Natural killer cell treated with Interleukin-12 subunit alpha and Interleukin-12 subunit beta and Interleukin-15 and Interleukin-18, amount 100 ng/mL, for 72 hours (primary cell): Measurements from ENCODE around the gene LZTFL1. TPM values are rescaled to one million over a fixed set of nuclear protein-coding genes. Genes with fewer than 3 reads are reported as not detected.

Source experiments
- ATAC-seq, 2 donors: fragments of 150-1000 bp; cut with Tn5 transposase in 1 of 2; sonication (Bioruptor Pico), chemical (Tn5 transposase) in 1 of 2; 2 replicates each; pipeline ENCODE4 v1.10.0; 2021
- DNase-seq: peaks from one replicate; pipeline ENCODE4 v3.0.0; 2022; ENCODE audit warnings: low spot score
- H3K27ac Mint-ChIP-seq, 2 donors: 1 replicate in 1 of 2; 2 replicates in 1 of 2; pipeline ENCODE4 v1.8.0; 2022; ENCODE audit warnings: mixed read lengths in 2 of 2, mild to moderate bottlenecking in 1 of 2, moderate library complexity in 1 of 2
- H3K27me3 Mint-ChIP-seq, 2 donors: 1 replicate in 1 of 2; 2 replicates in 1 of 2; pipeline ENCODE4 v1.8.0; 2022; ENCODE audit warnings: mixed read lengths in 2 of 2
- H3K36me3 Mint-ChIP-seq: one replicate; pipeline ENCODE4 v1.8.0; 2022; ENCODE audit warnings: mixed read lengths
- H3K4me1 Mint-ChIP-seq, 2 donors: 1 replicate in 1 of 2; 2 replicates in 1 of 2; pipeline ENCODE4 v1.8.0; 2022; ENCODE audit warnings: low read depth in 2 of 2, mixed read lengths in 2 of 2, mild to moderate bottlenecking in 1 of 2
- H3K4me3 Mint-ChIP-seq: one replicate; pipeline ENCODE4 v1.8.0; 2022; ENCODE audit warnings: mixed read lengths
- H3K9me3 Mint-ChIP-seq: 2 replicates; pipeline ENCODE4 v1.8.0; 2022; ENCODE audit warnings: mixed read lengths
- total RNA-seq, 2 donors: library from RNA; stranded (reverse); gene quantifications; one replicate each; pipeline ENCODE4 v1.2.3, GENCODE V29; 2022

Gene LZTFL1
- total RNA-seq, 2 donors from 2014 or later: 6.7 to 7.1 TPM

- Mint-ChIP-seq H3K4me3 (no peak overlapping the region), H3K4me1 (peaks cover 20 to 45% of the 10 kb centered on the region in 2 donors), H3K36me3 (peaks cover 7% of the 10 kb centered on the region), H3K9me3 (no peaks in the 10 kb centered on the region), H3K27ac (no peak overlapping the region), H3K27me3 (peaks cover 35 to 43% of the 10 kb centered on the region in 2 donors)
- ATAC-seq: no peak
- DNase-seq: no peak
Measured at GRCh38 chr3:45873638-45874037, 31.7 kb upstream of the LZTFL1 start.

- Mint-ChIP-seq H3K27ac (no peak overlapping the region), H3K4me3 (no peak overlapping the region), H3K27me3 (peaks cover 35 to 42% of the 10 kb centered on the region in 2 donors), H3K4me1 (peaks cover 20 to 45% of the 10 kb centered on the region in 2 donors), H3K9me3 (no peaks in the 10 kb centered on the region), H3K36me3 (peaks cover 7% of the 10 kb centered on the region)
- no peak for DNase-seq
- no peak for ATAC-seq
Measured at GRCh38 chr3:45873036-45873435, 31.1 kb upstream of the LZTFL1 start.

- no peak for ATAC-seq
- Mint-ChIP-seq H3K27me3 (peaks cover 35 to 43% of the 10 kb centered on the region in 2 donors), H3K4me3 (no peak overlapping the region), H3K4me1 (peaks cover 20 to 45% of the 10 kb centered on the region in 2 donors), H3K27ac (no peak overlapping the region), H3K36me3 (peaks cover 7% of the 10 kb centered on the region), H3K9me3 (no peaks in the 10 kb centered on the region)
- no peak for DNase-seq
Measured at GRCh38 chr3:45872569-45872968, 30.6 kb upstream of the LZTFL1 start.

GRCh38 chr3:45871780-45872179 lies 29.9 kb upstream of the LZTFL1 start:
- peaks cover 35 to 48% of the 10 kb centered on the region in 2 donors for H3K27me3 Mint-ChIP-seq
- H3K27ac Mint-ChIP-seq: no peak overlapping the region
- ATAC-seq: no peak
- peaks cover 7% of the 10 kb centered on the region for H3K36me3 Mint-ChIP-seq
- H3K9me3 Mint-ChIP-seq: no peaks in the 10 kb centered on the region
- peaks cover 20 to 45% of the 10 kb centered on the region in 2 donors for H3K4me1 Mint-ChIP-seq
- H3K4me3 Mint-ChIP-seq: no peak overlapping the region
- DNase-seq: no peak

GRCh38 chr3:45870099-45870498 lies 28.2 kb upstream of the LZTFL1 start:
- Mint-ChIP-seq H3K9me3 (no peaks in the 10 kb centered on the region), H3K4me3 (no peak overlapping the region), H3K27me3 (peaks cover 29 to 39% of the 10 kb centered on the region in 2 donors), H3K27ac (no peak overlapping the region), H3K4me1 (peaks cover 25 to 52% of the 10 kb centered on the region in 2 donors), H3K36me3 (peaks cover 7% of the 10 kb centered on the region)
- no peak for DNase-seq
- peak; percentile 63 to 69 for ATAC-seq

- Mint-ChIP-seq H3K4me1 (peaks cover 27 to 52% of the 10 kb centered on the region in 2 donors), H3K27ac (no peak overlapping the region), H3K27me3 (peaks cover 25 to 38% of the 10 kb centered on the region in 2 donors), H3K36me3 (peaks cover 7% of the 10 kb centered on the region), H3K4me3 (no peak overlapping the region), H3K9me3 (no peaks in the 10 kb centered on the region)
- DNase-seq: no peak
- ATAC-seq: no peak
Measured at GRCh38 chr3:45869638-45870037, 27.7 kb upstream of the LZTFL1 start.

GRCh38 chr3:45868650-45869049 lies 26.7 kb upstream of the LZTFL1 start:
- H3K27me3 Mint-ChIP-seq: peaks cover 20 to 30% of the 10 kb centered on the region in 2 donors

GRCh38 chr3:45868213-45868612 lies 26.3 kb upstream of the LZTFL1 start:
- Mint-ChIP-seq H3K4me1 (peaks cover 27 to 49% of the 10 kb centered on the region in 2 donors), H3K36me3 (peaks cover 6% of the 10 kb centered on the region), H3K4me3 (no peak overlapping the region), H3K9me3 (peaks cover 4% of the 10 kb centered on the region), H3K27me3 (peaks cover 16 to 28% of the 10 kb centered on the region in 2 donors), H3K27ac (no peak overlapping the region)
- ATAC-seq (no peak), DNase-seq (no peak)

More at GRCh38 chr3:45868650-45869049, 26.7 kb upstream of the LZTFL1 start:
- peaks cover 5% of the 10 kb centered on the region for H3K36me3 Mint-ChIP-seq
- ATAC-seq (no peak), DNase-seq (no peak)
- H3K27ac Mint-ChIP-seq: no peak overlapping the region
- H3K4me3 Mint-ChIP-seq: no peak overlapping the region
- peaks cover 24 to 47% of the 10 kb centered on the region in 2 donors for H3K4me1 Mint-ChIP-seq
- H3K9me3 Mint-ChIP-seq: peaks cover under 1% of the 10 kb centered on the region

GRCh38 chr3:45865563-45865962 lies 23.6 kb upstream of the LZTFL1 start:
- Mint-ChIP-seq H3K9me3 (peaks cover 4% of the 10 kb centered on the region), H3K4me3 (peak overlapping the region; percentile 74), H3K36me3 (peaks cover 12% of the 10 kb centered on the region), H3K27me3 (peaks cover 0 to 18% of the 10 kb centered on the region in 2 donors), H3K27ac (no peak overlapping the region), H3K4me1 (peaks cover 33 to 49% of the 10 kb centered on the region in 2 donors)
- no peak for ATAC-seq
- DNase-seq: no peak

- Mint-ChIP-seq H3K4me3 (peak overlapping the region; percentile 74), H3K9me3 (peaks cover 4% of the 10 kb centered on the region), H3K4me1 (peaks cover 31 to 48% of the 10 kb centered on the region in 2 donors), H3K36me3 (peaks cover 12% of the 10 kb centered on the region), H3K27ac (peak overlapping the region; percentile 61 to 73), H3K27me3 (peaks cover 0 to 13% of the 10 kb centered on the region in 2 donors)
- DNase-seq (no peak), ATAC-seq (peak; percentile 89 to 91)
Measured at GRCh38 chr3:45864760-45865519, 23.0 kb upstream of the LZTFL1 start.

- Mint-ChIP-seq H3K4me3 (peak overlapping the region; percentile 48), H3K27ac (peak overlapping the region; percentile 18 to 33)
- peak; percentile 47 to 61 for ATAC-seq
Measured at GRCh38 chr3:45861043-45861719, 19.3 kb upstream of the LZTFL1 start.

GRCh38 chr3:45860481-45860880 lies 18.6 kb upstream of the LZTFL1 start:
- peak overlapping the region; percentile 48 for H3K4me3 Mint-ChIP-seq
- H3K27me3 Mint-ChIP-seq: no peaks in the 10 kb centered on the region
- H3K9me3 Mint-ChIP-seq: peaks cover 7% of the 10 kb centered on the region
- H3K27ac Mint-ChIP-seq: no peak overlapping the region
- ATAC-seq (no peak), DNase-seq (no peak)
- H3K36me3 Mint-ChIP-seq: peaks cover 25% of the 10 kb centered on the region
- peaks cover 26 to 41% of the 10 kb centered on the region in 2 donors for H3K4me1 Mint-ChIP-seq

More at GRCh38 chr3:45861043-45861719, 19.3 kb upstream of the LZTFL1 start:
- Mint-ChIP-seq H3K9me3 (peaks cover 7% of the 10 kb centered on the region), H3K27me3 (no peaks in the 10 kb centered on the region), H3K4me1 (peaks cover 29 to 46% of the 10 kb centered on the region in 2 donors), H3K36me3 (peaks cover 22% of the 10 kb centered on the region)
- DNase-seq: no peak

- Mint-ChIP-seq H3K27ac (no peak overlapping the region), H3K4me1 (peaks cover 17 to 33% of the 10 kb centered on the region in 2 donors), H3K36me3 (peaks cover 25% of the 10 kb centered on the region), H3K27me3 (peaks cover 0 to 4% of the 10 kb centered on the region in 2 donors), H3K9me3 (peaks cover 7% of the 10 kb centered on the region), H3K4me3 (no peak overlapping the region)
- no peak for ATAC-seq
- DNase-seq: no peak
Measured at GRCh38 chr3:45858809-45859543, 17.1 kb upstream of the LZTFL1 start.
